ENCODE results near the gene FAAP100. TPM values are rescaled to one million over a fixed set of nuclear protein-coding genes. Genes with fewer than 3 reads are reported as not detected.

Gene FAAP100
- polyA plus RNA-seq, 1 donor from 2014 or later: 56.3 TPM

- H3K9ac ChIP-seq (ENCODE audit: low read length): peak overlapping the region; percentile 99
- H2AFZ ChIP-seq (ENCODE audit: low read depth, low read length): no peak overlapping the region
Observed at GRCh38 chr17:81509972-81510784, 42.0 kb downstream of the FAAP100 start.

More at GRCh38 chr17:81509972-81510784, 42.0 kb downstream of the FAAP100 start:
- H4K20me1 ChIP-seq (ENCODE audit: insufficient read depth): peaks cover 49% of the 10 kb centered on the region
- peaks cover 9% of the 10 kb centered on the region for H3F3A ChIP-seq (ENCODE audit: insufficient read depth, low read length, poor library complexity, severe bottlenecking)
- H3K36me3 ChIP-seq (ENCODE audit: insufficient read depth, low read length): peaks cover 31% of the 10 kb centered on the region
- no peak for TF ChIP-seq CTCF (IDR thresholded peaks at IDR 0.05; ENCODE audit: poor library complexity, severe bottlenecking)
- no peak for TF ChIP-seq POLR2AphosphoS5 (IDR thresholded peaks at IDR 0.05)
- TF ChIP-seq MXI1 (conservative IDR thresholded peaks at IDR 0.05; ENCODE audit: poor library complexity, severe bottlenecking): peak; percentile 9
- no peak for TF ChIP-seq RAD21 (conservative IDR thresholded peaks at IDR 0.05)
- TF ChIP-seq SMC3 (conservative IDR thresholded peaks at IDR 0.05; ENCODE audit: poor library complexity): no peak
- TF ChIP-seq TAF1 (IDR thresholded peaks at IDR 0.05; ENCODE audit: low read depth): peak; percentile 34
- TF ChIP-seq EZH2 (IDR thresholded peaks at IDR 0.05; ENCODE audit: borderline replicate concordance, insufficient read depth, low read length, poor library complexity, severe bottlenecking): no peak
- TF ChIP-seq REST (IDR thresholded peaks at IDR 0.05; ENCODE audit: borderline replicate concordance): peak; percentile 91
- TF ChIP-seq EP300 (conservative IDR thresholded peaks at IDR 0.05; ENCODE audit: poor library complexity, severe bottlenecking): no peak
- no peaks in the 10 kb centered on the region for H3K27me3 ChIP-seq (ENCODE audit: insufficient read depth, low read depth, low read length)
- no peaks in the 10 kb centered on the region for H3K9me3 ChIP-seq (ENCODE audit: low read length)
- H3K4me3 ChIP-seq (ENCODE audit: low read length): peak overlapping the region; percentile 99
- no peaks in the 10 kb centered on the region for H3K9me2 ChIP-seq (ENCODE audit: insufficient read depth, low read length)
- H3K4me2 ChIP-seq (ENCODE audit: low read length): peak overlapping the region; percentile 97
- peaks cover 61% of the 10 kb centered on the region for H3K79me2 ChIP-seq (replicated peaks; ENCODE audit: insufficient read depth, low read length)
- H3K27ac ChIP-seq (ENCODE audit: low read length): peak overlapping the region; percentile 96
